ENCODE data around the gene LSAMP. TPM values are rescaled to one million over a fixed set of nuclear protein-coding genes. Genes with fewer than 3 reads are reported as not detected.

LSAMP gene
- polyA plus RNA-seq, 1 experiment = 2.7 TPM

GRCh38 chr3:116374901-116375300, 70.4 kb downstream of the LSAMP start:
- Histone ChIP-seq H3K27me3 (ENCODE audit: control insufficient read depth, insufficient read depth, low read length) (no peaks in the 10 kb centered on the region), H3K4me3 (ENCODE audit: low read depth, low read length) (no peak overlapping the region), H3K36me3 (ENCODE audit: control insufficient read depth, insufficient read depth, low read length) (no peaks in the 10 kb centered on the region)
- ChIA-PET CTCF (no interaction called here), POLR2A (no interaction called here)
- no peak for TF ChIP-seq CTCF (IDR thresholded peaks at IDR 0.05; ENCODE audit: insufficient read depth, low read depth, low read length)
- DNase-seq (ENCODE audit: low read depth) = no peak

- DNase-seq (ENCODE audit: low read depth) = no peak
- CTCF ChIA-PET = no interaction called here
- Histone ChIP-seq H3K27me3 (ENCODE audit: control insufficient read depth, insufficient read depth, low read length) (no peaks in the 10 kb centered on the region), H3K4me3 (ENCODE audit: low read depth, low read length) (no peak overlapping the region), H3K36me3 (ENCODE audit: control insufficient read depth, insufficient read depth, low read length) (no peaks in the 10 kb centered on the region)
- POLR2A ChIA-PET = no interaction called here
- no peak for TF ChIP-seq CTCF (IDR thresholded peaks at IDR 0.05; ENCODE audit: insufficient read depth, low read depth, low read length)
Measured at GRCh38 chr3:116367761-116368395, 77.4 kb downstream of the LSAMP start.

- H3K36me3 ChIP-seq (ENCODE audit: control insufficient read depth, insufficient read depth, low read length) = no peaks in the 10 kb centered on the region
- CTCF ChIA-PET = no interaction called here
- H3K4me3 ChIP-seq (ENCODE audit: low read depth, low read length) = no peak overlapping the region
- POLR2A ChIA-PET = no interaction called here
- TF ChIP-seq CTCF (IDR thresholded peaks at IDR 0.05; ENCODE audit: insufficient read depth, low read depth, low read length) = no peak
- DNase-seq (ENCODE audit: low read depth) = no peak
- no peaks in the 10 kb centered on the region for H3K27me3 ChIP-seq (ENCODE audit: control insufficient read depth, insufficient read depth, low read length)
Measured at GRCh38 chr3:116356056-116356455, 89.2 kb downstream of the LSAMP start.

- Histone ChIP-seq H3K36me3 (ENCODE audit: control insufficient read depth, insufficient read depth, low read length) (no peaks in the 10 kb centered on the region), H3K4me3 (ENCODE audit: low read depth, low read length) (no peak overlapping the region), H3K27me3 (ENCODE audit: control insufficient read depth, insufficient read depth, low read length) (no peaks in the 10 kb centered on the region)
- TF ChIP-seq CTCF (IDR thresholded peaks at IDR 0.05; ENCODE audit: insufficient read depth, low read depth, low read length) = no peak
- ChIA-PET POLR2A (no interaction called here), CTCF (no interaction called here)
- no peak for DNase-seq (ENCODE audit: low read depth)
Measured at GRCh38 chr3:116354382-116354781, 90.9 kb downstream of the LSAMP start.

- Histone ChIP-seq H3K36me3 (ENCODE audit: control insufficient read depth, insufficient read depth, low read length) (no peaks in the 10 kb centered on the region), H3K27me3 (ENCODE audit: control insufficient read depth, insufficient read depth, low read length) (no peaks in the 10 kb centered on the region), H3K4me3 (ENCODE audit: low read depth, low read length) (no peak overlapping the region)
- TF ChIP-seq CTCF (IDR thresholded peaks at IDR 0.05; ENCODE audit: insufficient read depth, low read depth, low read length) = no peak
- ChIA-PET CTCF (no interaction called here), POLR2A (no interaction called here)
- DNase-seq (ENCODE audit: low read depth) = no peak
Measured at GRCh38 chr3:116350119-116350733, 95.1 kb downstream of the LSAMP start.
